GM21717 (cell line): Measurements from ENCODE around the gene CLDN7.
"Not testable (repeated sequence)": the region's sequence is repeated elsewhere in the genome, so short reads cannot be mapped to it uniquely, and the experiment has no call there.

Source experiments
- ATAC-seq: cut with Tn5 transposase; IDR thresholded peaks from one replicate; pipeline ENCODE4 v1.9.1; 2021; ENCODE audit warnings: mild to moderate bottlenecking, moderate library complexity; ENCODE audit not compliant: unreplicated experiment

Gene CLDN7

DNA sequence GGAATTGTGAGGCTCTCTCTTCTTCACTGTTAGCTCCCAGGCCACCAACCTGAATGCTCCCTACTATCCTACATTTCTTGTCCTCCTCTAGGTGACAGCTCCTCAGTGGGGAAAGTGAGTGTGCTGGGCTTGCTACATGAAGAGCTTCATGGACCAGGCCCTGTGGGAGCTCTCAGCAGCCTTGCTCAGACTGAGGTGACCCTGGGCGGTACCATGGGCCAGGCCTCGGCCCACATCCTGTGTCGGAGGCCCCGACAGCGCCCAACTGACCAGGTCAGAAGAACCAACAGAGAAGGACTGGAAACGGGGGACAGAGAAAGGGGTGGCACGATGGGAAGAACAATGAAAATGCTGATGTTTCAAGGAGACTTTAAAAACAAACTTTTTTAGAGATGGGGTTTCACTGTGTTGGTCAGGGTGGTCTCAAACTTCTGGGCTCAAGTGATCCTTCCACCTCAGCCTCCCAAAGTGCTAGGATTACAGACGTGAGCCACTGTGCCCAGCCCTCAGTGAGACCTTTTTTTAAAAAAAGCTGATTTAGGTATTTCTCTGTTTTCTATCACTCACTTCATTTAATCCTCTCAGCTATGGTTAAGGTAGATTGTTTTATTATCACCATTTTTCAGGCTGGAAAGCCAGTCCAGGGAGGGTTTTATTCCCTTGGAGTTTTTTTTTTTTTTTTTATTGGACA, 5.4 kb downstream of the CLDN7 start:
- no peak for ATAC-seq

DNA sequence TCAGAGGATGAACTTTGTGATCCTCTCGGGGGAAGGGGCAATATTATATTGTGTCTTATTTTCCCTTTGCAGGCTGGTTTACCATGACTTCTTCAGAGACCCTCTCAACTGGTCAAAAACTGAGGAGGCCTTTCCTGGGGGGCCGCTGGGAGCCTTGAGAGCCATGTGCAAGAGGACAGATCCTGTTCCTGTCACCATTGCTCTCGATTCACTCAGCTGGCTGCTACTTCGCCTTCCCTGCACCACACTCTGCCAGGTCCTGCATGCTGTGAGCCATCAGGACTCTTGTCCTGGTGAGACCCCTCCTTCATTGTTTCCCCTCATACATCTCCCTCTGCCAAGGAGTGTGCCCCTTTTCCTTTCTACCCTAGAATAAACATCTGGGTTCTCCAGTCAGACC, 7.8 kb downstream of the CLDN7 start:
- ATAC-seq, result no peak

DNA sequence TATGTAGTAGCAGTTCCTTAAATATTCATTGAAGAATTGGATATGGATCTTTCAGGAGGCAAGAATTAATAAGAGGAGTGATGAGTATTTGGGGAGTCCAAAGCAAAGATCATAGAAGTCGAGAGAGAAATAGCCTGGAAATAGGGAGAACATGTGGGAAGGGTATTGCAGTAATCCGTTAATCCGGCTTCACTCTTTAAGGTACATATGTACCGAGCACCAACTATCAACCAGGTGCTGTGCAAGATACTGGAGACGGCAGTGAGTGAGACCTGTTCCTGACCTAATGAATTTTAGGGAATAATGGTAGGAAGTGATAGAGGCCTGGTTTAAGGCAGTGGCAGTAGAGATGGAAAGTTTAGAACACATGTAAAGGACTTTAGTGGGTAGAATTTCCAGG, 9.2 kb downstream of the CLDN7 start:
- no peak for ATAC-seq

DNA sequence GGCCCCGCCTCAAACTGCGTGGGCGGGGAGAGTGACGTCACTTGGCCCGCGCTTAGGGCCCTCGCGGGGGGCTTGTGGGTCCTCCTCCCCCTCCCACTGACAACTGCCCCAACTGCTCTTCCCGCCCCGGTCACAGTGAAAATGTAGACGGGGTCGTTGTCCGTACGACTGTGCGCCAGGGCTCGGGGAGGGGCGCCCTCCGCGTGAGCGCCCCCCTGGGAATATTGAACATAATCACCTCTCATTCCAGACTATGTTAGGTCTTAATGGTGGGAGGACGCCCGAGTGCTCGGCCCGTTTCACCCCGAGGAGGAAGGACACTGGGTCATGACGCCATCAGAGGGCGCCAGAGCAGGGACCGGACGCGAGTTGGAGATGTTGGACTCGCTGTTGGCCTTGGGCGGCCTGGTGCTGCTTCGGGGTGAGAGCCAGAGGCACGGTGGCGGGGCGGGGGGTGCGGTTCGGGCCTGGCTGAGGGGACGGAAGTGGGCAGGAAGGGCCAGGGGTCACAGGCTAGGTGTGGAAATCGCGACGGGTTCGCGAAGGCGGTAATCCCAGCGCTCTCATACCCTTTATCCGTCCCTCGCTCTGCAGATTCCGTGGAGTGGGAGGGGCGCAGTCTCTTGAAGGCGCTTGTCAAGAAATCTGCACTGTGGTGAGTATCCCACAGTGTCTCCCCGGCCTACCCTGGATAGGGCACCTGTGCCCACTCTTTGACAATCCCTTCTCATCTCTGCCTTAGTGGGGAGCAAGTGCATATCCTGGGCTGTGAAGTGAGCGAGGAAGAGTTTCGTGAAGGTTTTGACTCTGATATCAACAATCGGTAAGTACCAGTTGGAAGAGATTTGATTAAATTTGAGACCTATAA, 9.9 kb downstream of the CLDN7 start, which contains the start of gene ELP5:
ELP5 (plus strand) TSS at position 40 of the 868 bp plus-strand sequence; CDS start at position 376, 336 bp downstream.
- peak; percentile 48 for ATAC-seq

DNA sequence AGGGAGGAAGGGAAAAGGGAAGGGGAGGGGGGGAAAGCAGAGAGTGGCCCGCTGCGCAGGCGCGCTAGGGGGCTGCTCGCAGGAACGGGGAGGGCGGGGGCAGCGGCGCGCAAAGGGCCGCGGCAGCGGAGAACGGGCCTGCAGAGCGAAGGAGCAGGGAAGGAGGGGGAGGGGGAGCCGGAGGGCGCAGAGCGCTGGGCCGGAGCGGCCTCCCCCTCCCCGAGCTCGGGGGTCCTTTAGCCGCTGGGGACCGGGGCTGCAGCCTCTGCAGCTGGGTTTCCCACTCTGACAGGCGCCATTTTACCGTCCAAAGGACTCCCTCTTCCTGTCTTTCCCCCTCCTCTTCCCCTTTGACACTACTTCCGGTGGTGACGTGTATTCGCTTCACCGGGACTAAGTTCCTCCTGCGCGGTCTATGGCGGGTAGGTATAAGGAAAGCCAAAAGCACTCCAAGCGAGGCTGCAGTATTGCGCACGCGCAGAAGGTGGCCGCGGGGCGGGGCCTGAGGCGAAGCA, 10.6 kb downstream of the CLDN7 start, which contains the start of gene CTDNEP1:
CTDNEP1 (minus strand) TSS at position 74 of the 515 bp plus-strand sequence. CDS start 438 bp downstream, outside the sequence.
- ATAC-seq, result peak; percentile 68

DNA sequence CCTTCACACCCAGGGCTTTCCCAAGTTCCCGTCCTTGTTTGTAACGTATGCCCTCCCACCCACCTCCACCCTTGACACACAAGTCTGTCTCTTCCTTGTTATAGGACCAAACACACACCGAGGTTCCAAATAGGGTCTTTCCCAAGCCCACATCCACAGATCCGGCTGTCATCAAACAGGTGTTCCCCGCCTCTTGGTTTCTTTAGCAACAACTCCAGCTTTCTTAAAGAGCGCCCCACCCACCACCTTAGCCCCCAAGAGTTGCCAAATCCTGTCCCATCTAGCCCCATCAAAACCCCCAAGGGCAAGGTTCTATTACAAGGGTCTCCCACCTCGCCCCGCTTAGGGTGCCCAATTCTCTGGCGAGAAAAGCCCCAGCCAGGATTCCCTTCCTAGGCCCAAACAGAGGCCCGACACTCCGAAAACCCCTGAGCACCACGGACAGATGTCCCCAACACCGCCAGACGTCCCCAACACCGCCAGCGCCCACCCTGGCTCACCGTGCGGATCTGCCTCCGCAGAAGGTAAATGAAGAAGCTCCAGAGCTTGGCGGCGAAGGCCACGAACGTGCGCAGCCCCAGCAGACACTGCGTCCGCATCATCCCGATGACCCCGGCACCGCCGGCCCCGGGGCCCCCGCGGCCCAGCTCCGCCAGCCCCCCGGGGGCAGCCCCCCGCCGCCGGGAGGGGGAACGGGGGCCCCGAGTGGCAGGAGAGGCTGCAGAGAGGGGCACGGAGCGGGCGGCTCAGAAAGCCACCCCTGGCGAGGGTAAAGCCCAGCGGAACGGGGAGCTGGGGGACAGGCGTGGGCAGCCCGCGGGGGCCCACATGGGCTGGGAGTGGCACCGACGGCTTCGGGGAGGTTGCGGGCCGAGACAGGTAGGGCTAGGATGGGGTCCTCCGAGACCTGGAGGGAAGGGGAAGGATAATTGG, 11.3 kb downstream of the CLDN7 start:
- ATAC-seq, result peak; percentile 0

DNA sequence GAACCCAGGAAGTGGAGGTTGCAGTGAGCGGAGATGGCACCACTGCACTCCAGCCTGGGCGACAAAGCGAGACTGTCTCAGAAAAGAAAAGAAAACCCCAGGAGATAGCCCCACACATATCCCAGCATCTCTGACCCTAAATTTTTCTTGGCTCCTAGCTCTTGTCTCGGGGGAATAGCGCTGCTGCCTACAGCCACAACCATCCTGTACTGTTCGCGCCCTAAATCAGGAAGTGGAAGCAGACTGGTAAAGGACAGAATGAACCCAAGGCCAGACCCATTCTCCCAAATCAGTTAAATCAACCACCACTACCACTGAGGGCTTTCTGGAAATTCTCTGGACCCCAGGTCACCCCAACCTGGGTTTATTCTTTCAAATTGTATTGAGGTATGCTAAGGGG, 12.4 kb downstream of the CLDN7 start:
- ATAC-seq, result no peak

DNA sequence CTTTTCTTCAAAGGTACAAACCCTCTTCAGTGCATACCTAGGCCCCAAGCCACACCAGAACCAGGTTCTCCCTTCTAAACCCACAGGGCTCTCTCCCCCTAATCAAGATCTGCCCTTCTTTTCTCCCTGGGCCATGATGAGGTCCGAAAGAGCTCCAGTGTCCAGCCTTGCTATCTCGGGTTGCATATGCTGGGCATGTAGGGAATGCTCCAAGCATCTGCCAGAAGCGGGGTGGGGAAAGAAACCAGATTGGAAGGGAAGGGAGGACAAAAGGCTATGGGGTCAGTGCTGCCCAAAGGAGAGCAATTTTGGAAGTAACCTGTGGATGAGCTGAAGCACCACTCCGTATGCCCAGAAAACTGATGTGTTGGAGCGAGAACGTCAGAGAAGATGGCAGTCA, 13.1 kb downstream of the CLDN7 start:
- ATAC-seq, result no peak

DNA sequence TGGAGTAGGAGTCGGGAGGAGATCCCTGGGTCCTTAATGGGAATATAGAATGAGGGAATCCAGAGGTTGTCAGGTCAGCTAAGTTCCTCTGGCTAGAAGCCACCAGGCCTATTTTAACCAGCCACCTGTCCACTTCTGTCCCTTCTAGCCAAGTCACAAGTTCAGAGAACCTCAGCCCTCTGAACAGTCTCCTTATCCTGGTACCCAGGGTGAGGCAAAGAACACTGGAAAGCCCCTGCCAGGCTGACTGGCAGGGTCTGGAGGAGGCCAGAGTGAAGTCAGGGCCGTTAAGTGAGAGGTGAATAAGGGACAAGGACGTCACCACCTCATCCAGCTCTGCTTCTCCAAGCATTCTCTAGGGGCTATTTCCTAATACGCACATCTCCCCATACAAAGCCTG, 13.5 kb downstream of the CLDN7 start:
- no peak for ATAC-seq

DNA sequence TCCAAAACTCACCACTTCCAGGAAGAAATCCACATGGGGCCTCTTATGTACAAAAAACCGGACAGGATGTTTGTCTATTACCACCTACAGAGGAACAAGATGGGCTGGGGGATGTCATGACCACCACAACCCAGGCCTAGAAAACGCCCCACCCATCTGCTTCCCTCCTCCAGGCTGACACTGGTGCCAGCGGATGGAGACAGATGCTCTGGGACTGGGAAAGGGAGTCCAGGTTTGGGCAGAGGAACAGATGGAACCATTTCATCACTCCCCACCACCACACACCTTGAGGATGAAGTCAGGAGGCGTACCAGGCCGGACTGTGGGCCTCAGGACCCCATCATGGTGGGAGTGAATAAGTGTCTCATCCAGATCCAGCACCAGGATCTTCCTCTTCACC, 15.5 kb downstream of the CLDN7 start:
- ATAC-seq, result no peak

DNA sequence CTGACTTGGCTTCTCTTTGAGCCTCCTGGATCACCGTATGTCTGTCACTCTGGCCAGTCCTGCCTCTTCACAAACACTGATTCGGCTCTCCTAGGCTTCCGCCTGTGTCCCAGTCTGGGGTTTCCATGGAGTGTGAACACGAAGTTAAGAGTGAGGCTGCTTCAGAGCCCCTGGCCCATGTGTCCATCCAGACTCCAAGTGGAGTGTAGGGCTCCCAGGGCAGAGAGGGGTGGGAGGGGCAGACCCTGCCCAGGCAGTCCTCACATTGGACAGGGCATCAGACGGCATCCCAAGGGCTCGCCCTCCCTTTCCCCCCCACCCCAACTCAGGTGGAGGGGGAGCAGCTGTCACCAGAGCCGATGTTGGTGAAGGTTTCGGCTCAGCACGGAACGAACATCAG, 18.4 kb downstream of the CLDN7 start:
- ATAC-seq, result not testable (repeated sequence)

DNA sequence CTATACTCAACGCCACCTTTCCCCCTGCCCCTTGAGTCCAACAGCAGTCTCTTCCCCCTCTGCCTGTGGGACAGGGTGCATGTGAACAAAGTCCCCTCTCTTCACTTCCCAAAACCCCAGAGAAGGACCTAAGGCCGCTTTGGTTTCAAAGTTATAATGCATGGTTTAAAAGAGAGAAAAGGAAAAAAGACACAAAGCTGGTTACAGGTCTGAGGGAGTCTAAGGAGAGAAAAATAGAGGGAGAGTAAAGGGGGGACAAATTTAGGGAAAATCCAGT, 18.9 kb downstream of the CLDN7 start:
- ATAC-seq, result no peak

DNA sequence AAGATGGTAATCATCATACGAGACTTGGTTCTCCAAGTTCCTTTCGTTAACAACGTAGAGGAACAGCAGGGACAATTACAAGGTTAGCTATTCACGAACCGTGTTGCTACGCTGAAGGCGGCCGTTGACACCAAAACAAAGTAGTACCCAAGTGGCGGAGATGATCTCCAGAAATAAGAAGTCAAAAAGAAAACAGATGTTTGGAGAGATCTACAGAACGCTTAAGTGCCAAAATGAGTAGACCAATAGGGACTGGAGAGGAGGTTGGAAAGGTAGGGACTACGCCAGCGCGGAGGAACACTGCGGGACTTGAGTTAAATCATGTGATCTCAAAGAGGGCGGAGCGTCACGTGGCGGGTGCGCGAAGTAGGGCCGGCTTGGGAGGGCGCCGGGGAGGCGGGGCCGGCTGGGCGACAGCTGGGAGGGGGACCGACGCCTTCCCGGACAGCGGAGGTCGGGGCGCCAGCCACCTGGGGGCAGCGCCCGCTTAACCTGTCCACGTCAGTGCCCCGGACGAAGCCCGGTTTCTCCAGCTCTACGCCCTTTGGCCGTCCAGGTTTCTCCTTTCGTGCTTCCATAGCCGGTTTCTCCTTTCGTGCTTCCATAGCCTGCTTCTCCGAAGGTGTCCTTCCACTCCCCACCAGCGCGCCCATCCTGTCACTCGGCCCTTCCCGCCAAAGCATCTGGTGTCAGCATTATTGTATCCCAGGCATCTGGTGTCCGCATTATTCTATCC, 19.4 kb downstream of the CLDN7 start:
- ATAC-seq, result peak; percentile 38

DNA sequence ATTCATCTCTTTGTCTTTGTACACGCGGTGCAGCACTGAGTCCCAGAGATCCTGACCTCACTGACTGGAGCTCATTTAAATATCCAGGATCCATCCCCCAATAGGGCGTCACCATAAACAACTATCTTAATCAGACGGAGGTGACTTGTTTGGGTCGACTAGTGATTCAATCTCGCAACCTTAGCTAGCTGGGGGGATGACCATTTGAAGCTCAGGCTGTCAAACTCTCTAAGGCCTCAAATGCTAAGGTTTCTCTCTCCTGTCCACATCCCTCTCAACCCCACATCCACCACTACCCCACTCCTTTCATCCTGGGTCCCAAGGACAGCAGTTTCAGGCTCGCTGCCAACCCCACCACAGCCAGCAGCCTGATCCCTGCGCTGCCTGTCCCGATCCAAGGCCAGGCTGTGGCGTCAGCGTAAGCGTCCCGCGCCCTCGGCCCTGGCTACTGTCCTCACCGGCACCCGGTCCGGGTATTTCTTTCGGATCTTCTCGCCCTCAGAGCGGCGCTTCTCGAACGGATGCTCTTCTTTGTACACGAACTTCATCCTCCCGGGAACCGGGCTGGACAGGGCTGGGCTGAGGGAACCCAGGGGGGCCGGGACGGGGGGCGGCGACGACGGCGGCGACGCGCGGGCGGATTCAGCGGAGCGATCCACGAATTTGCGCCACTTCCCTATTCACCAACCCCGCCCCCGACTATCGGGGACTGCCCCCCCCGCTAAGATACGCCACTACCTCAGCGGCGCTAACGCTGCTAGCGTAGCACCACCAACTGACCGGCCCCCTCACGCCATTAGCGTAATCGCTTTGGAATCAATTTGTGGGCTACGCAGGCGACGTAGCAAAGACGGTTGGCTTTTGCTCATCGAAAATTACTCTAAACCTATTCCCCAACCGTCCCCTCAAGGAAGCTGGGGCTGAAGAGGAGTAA, 20.2 kb downstream of the CLDN7 start, which contains the start of gene GABARAP:
GABARAP (minus strand) TSS at position 667 of the 934 bp plus-strand sequence; CDS start at position 548, 119 bp downstream.
- peak; percentile 27 for ATAC-seq

DNA sequence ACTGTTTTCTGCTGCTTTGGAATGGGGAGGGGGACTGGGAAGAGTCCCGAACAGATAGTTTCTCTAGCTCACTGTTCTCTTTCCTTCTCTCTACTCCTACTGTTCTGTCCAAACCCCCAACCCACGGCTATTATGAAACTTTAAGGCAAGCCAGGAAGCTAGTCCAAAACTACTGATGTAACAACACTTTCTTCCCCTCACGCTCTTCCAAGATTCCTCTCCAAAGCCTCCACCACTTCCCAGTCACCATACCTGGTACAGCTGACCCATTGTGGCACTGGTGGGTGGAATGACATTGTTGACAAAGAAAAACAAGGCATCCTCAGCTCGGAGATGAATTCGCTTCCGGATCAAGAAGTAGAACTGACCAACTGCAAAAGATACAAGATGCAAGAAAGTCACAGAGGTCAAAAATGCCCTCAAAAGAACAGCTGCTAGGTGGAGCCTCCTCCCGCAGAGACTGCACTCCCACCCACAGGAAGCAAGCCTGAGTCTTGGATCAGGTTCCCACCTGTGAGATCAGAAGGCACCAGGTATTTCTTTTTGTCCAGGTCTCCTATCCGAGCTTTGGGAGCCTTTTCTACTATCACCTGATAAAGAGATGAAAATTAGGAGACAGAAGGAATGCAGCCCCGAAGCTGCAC, 21.1 kb downstream of the CLDN7 start:
- no peak for ATAC-seq

DNA sequence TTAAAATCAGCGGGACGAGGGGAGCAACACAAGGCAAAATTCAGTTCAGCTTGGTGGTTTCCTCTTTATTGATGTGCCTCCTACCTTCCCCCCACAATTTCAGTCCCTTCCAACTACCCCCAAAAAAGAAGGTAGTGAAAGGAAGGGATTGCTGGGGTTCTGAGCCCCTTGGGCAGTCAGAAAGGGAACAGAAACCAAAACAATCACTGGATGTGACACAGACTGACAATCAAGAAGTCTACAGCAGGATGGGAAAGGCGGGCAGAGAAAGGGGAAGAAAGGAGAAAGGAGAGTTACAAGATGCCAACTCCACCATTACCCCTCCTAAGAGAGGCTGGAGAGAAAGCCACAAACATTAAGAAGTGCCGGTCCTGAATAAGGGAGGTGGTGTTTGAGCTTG, 21.9 kb downstream of the CLDN7 start:
- ATAC-seq, result no peak

DNA sequence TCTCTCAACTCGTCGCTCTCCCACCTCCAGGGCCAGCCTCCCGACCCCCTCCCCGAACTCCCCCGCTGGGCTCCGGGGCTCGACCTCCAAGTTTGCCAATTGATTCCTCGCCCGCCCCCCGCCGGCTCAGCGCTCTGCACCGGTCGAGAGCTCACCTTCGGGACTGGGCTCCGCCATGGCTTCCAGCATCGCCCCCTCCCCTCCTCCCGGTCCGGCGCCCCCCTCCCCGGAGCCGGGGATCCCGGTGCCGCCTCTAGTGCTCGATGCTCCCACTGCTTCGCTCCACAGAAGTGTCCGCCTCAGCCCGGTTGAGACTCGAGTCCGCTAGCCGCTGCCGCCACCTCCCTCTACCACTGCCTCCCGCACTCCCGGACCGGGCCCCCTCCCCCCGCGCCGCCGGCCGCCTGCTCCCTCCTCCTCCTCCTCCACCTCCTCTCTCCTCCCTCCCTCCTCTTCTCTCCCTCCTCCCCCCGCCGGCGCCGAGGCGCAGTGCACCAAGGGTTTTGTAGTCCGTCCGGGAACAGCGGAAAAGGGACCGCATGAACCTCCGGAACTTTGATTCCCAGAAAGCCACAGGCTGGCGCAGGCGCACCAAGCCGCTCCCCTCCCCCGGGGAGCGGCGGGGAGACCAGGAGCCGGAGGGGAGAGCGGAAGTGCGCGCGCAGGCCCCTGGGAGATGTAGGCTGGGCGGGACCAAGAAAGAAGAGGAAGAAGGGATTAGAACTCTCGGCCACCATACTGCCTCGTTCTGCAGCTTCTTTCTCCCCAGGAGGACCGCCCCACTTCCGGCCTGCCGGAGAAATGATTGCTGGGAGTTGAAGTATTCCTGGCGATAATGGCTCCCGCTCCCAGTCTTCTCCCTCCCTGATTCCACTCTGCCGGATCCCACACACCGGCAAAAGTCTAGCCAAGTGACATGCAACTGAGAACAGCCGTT, 22.9 kb downstream of the CLDN7 start, which contains the start of gene PHF23:
PHF23 (minus strand) TSS at position 367 of the 937 bp plus-strand sequence; CDS start at position 189, 178 bp downstream.
- peak; percentile 37 for ATAC-seq
